Measurements from ENCODE around the gene MRPS9. TPM values are rescaled to one million over a fixed set of nuclear protein-coding genes. Genes with fewer than 3 reads are reported as not detected.

The MRPS9 gene
- total RNA-seq, 1 experiment from 2014 or later, result 60.0 TPM

DNA sequence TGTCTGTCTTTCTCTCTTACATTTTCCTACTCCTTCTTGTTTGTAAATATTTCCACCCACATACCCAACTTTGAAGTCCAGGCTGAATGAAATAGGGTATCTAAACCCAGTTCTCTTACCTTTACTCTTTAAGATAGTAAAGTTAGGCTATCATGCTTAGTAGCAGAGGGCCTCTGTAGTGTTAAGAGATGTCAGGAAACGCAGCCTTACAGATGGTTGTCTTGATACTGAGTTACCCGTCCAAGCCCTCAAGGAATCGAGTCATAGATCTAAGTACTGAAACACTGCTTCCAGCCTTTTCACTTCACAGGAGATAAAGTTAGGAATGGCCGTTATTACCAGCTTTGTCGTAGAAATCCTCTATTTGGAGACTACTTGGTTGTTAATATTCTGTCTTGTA, 24.3 kb downstream of the MRPS9 start:
- no peaks in the 10 kb centered on the region for H3K27me3 Mint-ChIP-seq (ENCODE audit: low read depth)
- Histone ChIP-seq H3K27ac (ENCODE audit: insufficient read length, low read depth, low read length) (no peak overlapping the region), H3K79me2 (ENCODE audit: insufficient read depth, low read length) (peaks cover 2% of the 10 kb centered on the region; the same call in 1 of the 2 replicates), H2AK5ac (ENCODE audit: insufficient read length, low read length) (no peak overlapping the region), H3K56ac (ENCODE audit: insufficient read length, low read depth, low read length) (no peak overlapping the region), H3T11ph (ENCODE audit: low read length) (no peak overlapping the region), H4K91ac (ENCODE audit: insufficient read length, low read depth, low read length) (no peak overlapping the region), H4K20me1 (ENCODE audit: control insufficient read depth, insufficient read depth, insufficient read length) (no peaks in the 10 kb centered on the region), H3K9ac (ENCODE audit: extremely low read depth, insufficient read length, low read length) (no peak overlapping the region), H3K4ac (ENCODE audit: low read depth, low read length) (no peak overlapping the region), H3K4me1 (ENCODE audit: insufficient read depth, low read length) (peaks cover 4% of the 10 kb centered on the region; the same call in 1 of the 2 replicates), H2BK12ac (ENCODE audit: insufficient read length, low read depth, low read length) (no peak overlapping the region), H2BK120ac (ENCODE audit: low read depth, low read length, poor library complexity, severe bottlenecking) (no peak overlapping the region), H3K18ac (ENCODE audit: insufficient read length, low read depth, low read length) (no peak overlapping the region), H3K23me2 (ENCODE audit: insufficient read length, low read depth, low read length, poor library complexity, severe bottlenecking) (no peaks in the 10 kb centered on the region), H3K27me3 (ENCODE audit: insufficient read depth, low read length) (no peaks in the 10 kb centered on the region), H3K9me3 (ENCODE audit: control insufficient read depth, low read depth, low read length) (no peaks in the 10 kb centered on the region), H4K5ac (ENCODE audit: insufficient read length, low read depth, low read length) (no peak overlapping the region), H3K4me2 (ENCODE audit: insufficient read depth, insufficient read length, low read length) (no peak overlapping the region), H4K8ac (replicated peaks; ENCODE audit: insufficient read length, low read depth, low read length) (no peak overlapping the region), H3K79me1 (ENCODE audit: insufficient read depth, low read depth, low read length, poor library complexity, severe bottlenecking) (no peaks in the 10 kb centered on the region), H2BK15ac (ENCODE audit: low read depth, low read length) (no peak overlapping the region), H3K23ac (ENCODE audit: insufficient read length, low read depth, low read length) (no peak overlapping the region), H3K14ac (ENCODE audit: insufficient read depth, low read length) (no peak overlapping the region), H2BK5ac (ENCODE audit: insufficient read length, low read length) (no peak overlapping the region), H2AFZ (ENCODE audit: low read length) (no peak overlapping the region), H2BK20ac (ENCODE audit: low read depth, low read length, poor library complexity, severe bottlenecking) (no peak overlapping the region)
- H3K9me3 Mint-ChIP-seq, result no peaks in the 10 kb centered on the region
- no CpG with 5 or more reads among the region's 5 CpGs for WGBS (ENCODE audit: extremely low coverage, insufficient read length, low lambda C conversion rate)
- H3K27ac Mint-ChIP-seq, result no peak overlapping the region; a peak in 1 of 7 replicates
- DNase-seq, result no peak
- H3K4me1 Mint-ChIP-seq, result peaks cover 28 to 29% of the 10 kb centered on the region in 2 experiments
- no peak overlapping the region for H3K4me3 Mint-ChIP-seq
- TF ChIP-seq, protein P1, sequence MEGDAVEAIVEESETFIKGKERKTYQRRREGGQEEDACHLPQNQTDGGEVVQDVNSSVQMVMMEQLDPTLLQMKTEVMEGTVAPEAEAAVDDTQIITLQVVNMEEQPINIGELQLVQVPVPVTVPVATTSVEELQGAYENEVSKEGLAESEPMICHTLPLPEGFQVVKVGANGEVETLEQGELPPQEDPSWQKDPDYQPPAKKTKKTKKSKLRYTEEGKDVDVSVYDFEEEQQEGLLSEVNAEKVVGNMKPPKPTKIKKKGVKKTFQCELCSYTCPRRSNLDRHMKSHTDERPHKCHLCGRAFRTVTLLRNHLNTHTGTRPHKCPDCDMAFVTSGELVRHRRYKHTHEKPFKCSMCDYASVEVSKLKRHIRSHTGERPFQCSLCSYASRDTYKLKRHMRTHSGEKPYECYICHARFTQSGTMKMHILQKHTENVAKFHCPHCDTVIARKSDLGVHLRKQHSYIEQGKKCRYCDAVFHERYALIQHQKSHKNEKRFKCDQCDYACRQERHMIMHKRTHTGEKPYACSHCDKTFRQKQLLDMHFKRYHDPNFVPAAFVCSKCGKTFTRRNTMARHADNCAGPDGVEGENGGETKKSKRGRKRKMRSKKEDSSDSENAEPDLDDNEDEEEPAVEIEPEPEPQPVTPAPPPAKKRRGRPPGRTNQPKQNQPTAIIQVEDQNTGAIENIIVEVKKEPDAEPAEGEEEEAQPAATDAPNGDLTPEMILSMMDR (conservative IDR thresholded peaks at IDR 0.05), result no peak
- H3K36me3 Mint-ChIP-seq (ENCODE audit: insufficient read depth in 1 of 3, low read depth in 3 of 3), result peaks cover 1 to 8% (median 6%) of the 10 kb centered on the region in 3 experiments; a peak in 3 of 7 replicates
